HG02840 (cell line): Measurements from ENCODE around the gene SEC14L1.

ENCODE experiments used
- ATAC-seq: cut with Tn5 transposase; IDR thresholded peaks from one replicate; pipeline ENCODE4 v1.9.1; 2021; ENCODE audit warnings: mild to moderate bottlenecking, moderate library complexity, moderate number of reproducible peaks; ENCODE audit not compliant: unreplicated experiment, low FRiP score

Gene SEC14L1

DNA sequence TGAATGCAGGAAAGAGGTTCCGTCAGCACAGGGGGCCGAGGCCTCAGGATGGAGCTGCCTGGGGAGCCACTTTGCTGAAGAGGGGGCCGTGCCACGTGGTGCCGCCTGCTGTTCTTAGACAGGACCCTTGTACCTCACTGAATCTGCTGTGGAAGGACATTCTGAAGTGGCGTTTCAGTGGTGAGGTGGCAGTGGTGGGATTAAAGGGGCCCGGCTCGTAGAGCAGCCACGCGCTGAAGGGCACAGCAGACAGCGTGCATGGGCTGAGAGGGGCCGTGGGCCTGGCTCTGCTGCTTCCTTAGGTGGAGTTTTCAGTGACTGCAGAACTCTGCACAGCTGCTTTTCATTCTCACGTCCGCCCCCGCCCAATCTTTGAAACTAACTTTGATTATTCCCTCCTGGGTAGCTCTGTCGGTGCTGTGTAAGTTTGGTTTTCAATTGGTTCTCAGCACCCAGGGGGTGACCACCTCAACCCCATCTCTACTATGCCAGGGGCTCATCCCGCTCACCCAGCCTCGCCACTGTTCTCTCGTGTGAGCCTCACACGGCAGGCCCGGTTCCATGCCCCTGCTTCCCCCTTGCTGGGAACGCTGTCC lies 70.3 kb downstream of the SEC14L1 start:
- no peak for ATAC-seq

DNA sequence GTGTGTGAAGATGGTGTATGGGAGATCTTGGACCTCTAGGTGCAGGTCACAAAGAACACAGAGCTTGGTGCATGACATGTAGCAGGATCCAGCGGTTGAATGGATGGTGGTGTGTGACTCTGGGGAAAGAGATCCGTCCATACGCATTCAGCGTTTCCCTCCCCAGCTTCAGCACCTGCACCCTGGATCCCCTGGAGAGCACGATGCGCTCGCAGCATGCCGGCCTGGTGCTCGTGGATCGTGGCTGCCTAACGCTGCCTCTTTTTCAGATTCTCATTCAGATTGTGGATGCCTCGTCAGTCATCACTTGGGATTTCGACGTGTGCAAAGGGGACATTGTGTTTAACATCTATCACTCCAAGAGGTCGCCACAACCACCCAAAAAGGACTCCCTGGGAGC lies 70.9 kb downstream of the SEC14L1 start:
- no peak for ATAC-seq

DNA sequence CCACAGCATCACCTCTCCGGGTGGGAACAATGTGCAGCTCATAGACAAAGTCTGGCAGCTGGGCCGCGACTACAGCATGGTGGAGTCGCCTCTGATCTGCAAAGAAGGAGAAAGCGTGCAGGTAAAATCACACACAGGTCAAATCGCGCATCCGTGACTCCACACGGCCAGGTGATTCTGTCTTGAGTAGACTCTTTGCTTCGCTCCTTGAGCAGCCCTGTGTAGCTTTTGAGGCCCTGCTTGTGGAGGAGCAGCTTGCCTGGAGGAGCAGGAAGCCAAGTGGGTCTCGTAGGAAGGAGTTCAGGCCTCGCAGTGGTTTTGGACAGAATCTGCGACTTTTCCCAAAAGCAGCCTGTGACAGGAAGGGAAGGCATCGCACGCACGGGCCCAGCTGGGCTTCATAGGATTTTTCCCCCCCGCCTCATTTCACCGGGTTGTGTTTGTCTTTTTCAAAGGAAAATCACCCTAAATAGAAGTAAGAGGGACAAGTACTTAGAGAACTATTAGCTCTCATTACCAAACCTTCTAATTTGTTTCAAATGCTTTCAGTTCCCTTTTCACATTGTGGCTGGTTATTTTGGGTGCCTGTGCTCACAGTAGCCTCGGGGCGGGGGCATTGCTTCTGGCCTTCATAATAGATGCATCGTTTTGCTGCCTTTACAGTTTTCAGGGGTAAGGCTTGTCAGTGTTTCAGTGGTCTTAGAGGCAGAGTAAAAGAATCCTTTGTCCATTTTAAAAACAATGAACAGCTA lies 71.5 kb downstream of the SEC14L1 start:
- ATAC-seq, result no peak

DNA sequence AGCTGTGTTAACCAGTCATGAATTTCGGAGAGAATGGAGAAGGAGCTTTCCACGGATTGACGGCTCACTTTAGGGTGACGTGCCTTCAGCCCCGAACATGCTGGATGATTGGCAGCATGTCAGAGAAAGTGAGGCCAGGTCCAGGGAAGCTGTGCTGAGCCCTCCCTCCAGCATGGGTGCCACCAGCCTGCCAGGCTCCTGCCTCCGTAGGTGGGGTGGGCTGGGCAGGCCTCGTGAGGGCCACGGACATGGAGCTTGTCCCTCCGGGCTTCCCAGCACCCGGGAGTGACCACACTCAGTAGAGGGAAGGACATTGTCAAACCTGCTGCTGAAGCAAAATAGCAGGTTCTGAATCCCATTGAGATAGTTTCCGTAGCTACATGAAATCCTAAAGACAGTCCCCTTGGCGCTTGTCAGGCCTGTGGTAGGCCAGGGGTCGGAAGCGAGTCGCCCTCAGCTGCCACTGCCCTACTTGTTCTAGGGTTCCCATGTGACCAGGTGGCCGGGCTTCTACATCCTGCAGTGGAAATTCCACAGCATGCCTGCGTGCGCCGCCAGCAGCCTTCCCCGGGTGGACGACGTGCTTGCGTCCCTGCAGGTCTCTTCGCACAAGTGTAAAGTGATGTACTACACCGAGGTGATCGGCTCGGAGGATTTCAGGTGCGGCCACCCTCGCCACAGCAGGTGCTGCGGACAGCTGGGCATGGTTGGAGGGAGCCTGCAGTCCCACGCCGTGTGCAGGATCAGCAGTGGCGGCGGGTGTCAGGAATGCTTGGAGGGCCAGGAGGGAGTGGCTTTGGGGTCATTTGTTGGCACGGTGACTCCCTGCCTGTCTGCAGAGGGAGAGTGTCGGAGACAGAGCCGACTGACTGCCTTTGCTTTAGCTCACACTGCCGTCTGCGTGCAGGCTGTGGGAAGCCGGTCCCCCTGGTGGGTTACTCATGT lies 72.3 kb downstream of the SEC14L1 start:
- ATAC-seq, result no peak

DNA sequence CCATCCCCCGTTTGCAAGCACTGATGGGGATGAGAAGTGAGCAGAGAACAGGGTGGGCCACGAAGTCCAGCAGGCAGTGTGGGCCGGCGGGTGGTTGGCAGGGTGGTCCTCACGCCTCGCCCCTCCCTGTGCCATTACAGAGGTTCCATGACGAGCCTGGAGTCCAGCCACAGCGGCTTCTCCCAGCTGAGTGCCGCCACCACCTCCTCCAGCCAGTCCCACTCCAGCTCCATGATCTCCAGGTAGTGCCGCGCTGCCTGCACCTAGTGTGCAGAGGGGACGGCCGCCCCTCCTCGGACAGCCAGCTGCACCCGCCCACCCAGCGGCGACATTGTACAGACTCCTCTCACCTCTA lies 73.0 kb downstream of the SEC14L1 start:
- ATAC-seq, result no peak

DNA sequence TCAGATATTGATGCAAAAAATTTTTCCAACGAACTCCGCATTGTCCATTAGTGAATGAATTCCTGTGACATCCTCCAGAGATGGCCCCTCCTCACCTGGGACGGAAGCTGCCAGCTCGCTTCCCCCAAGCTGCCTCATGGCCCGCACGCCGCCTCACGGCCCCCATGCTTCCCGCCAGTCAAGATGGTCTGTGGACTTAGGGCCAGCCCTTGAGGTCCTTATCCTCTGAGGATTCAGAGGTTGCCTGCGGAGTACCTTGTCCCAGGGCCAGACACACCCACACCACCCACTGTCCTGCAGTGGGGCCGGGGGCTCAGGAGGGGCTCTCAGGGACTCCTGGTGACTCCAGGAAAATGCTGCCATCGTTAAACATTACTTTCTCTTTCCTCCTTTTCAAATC lies 73.6 kb downstream of the SEC14L1 start:
- ATAC-seq, result no peak

DNA sequence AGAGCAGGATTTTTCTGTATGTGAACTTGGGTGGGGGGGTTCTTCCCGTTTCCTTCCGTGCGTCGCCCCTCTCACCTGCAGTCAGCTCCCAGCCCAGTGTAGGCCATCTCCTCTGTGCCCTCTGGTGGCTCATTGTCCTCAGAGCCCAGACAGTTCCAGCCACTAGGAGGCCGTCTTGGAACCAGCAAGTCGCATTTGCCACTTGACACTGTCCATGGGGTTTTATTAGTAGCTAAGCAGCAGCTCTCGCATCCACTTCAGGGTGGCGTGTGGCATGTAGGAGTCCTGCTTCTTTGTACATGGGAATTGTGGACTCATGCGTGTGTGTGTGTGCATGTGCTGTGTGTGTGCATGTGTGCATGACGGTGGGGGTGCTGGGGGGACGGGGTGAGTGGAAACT lies 74.0 kb downstream of the SEC14L1 start:
- ATAC-seq, result no peak

DNA sequence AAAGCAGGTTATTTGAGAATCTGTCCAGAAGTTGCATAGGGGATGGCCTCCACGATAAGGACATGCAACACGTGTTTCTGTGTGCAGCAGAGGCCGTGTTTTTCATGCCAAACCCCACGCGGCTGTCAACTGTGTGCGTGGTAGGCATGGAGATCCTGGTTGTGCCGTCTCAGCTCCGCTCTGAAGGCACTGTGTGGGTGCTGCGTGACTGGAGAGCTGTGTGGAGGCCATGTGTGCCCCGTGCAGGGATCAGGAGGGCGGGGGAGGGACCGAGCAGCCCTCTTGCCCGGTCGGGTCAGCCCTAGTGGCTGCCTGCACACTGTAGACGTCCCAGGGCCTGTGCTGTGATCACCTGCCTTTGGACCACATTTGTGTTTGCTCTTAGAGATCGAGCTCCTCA lies 74.5 kb downstream of the SEC14L1 start:
- ATAC-seq, result no peak

DNA sequence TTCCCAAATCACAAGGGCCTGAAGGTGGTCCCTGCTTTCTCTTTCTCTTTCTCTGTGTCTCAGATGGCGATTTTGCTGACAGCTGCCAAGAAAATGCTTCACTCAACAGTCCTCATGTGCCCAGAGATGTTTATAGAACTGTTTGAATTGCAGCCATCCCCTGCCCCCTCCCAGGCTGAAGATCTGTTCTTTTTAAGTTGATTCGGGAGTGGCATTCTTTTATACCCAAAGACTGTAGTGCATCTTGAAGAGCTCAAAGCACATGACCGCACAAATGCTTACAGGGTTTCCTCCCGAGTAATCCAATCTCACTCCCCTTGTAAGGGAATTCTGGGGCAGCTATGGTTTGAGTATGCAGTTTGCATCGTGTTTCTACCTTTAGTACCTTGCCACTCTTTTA lies 75.7 kb downstream of the SEC14L1 start:
- ATAC-seq, result no peak

DNA sequence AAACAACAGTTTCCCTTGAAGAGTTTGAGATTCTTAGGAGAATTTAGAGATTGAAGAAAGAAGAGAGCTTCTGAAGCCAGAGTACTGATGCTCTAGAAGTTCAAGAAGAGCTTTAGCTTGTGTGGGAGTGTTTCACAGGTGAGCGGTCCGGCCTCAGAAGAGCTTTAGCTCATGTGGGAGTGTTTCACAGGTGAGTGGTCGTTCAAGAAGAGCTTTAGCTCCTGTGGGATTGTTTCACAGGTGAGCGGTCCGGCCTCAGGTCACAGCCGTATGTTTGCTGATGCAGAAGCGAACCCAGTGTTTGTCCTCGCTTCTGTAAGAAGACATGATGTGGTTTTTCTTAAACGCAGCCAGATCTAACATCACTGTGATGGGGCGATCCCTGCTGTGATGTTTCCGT lies 76.4 kb downstream of the SEC14L1 start:
- no peak for ATAC-seq

DNA sequence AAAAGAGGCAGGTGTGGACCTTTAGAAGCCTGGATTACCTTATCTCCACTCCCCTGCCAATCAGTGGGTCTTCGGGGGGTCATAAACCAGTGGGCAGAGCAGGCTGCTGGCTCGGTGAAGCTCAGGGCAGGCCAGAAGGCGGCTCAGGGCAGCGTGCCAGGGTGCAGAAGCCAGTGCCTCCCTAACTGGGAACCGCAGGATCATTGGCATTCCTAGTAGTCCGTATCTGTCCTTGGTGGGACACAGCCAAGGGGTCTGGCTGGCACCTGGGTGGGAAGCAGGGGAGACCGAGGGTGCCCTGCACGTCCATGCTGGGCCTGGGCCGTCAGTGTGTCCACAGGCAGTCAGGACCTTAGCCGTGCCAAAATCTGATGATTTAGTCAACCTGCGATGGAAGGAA lies 76.8 kb downstream of the SEC14L1 start:
- no peak for ATAC-seq

DNA sequence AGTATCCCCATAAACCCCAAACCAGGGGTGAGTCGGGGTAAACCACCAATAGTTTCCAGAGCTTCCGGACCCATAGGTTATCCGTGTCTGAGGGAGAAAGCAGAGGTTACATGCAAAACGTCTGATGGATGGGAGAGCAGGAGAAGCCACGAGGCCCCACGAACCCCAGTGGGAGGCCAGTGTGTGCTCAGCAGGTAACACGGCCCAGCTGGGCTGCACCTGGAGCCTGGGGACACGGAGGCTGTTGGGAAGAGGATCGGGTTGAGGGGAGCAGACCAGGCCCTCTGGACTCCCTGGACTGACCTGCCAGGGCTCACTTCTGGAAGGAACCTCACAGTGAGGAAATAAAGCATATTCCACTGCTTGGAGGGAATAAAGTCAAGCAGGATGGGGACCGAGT lies 78.1 kb downstream of the SEC14L1 start:
- ATAC-seq, result no peak

DNA sequence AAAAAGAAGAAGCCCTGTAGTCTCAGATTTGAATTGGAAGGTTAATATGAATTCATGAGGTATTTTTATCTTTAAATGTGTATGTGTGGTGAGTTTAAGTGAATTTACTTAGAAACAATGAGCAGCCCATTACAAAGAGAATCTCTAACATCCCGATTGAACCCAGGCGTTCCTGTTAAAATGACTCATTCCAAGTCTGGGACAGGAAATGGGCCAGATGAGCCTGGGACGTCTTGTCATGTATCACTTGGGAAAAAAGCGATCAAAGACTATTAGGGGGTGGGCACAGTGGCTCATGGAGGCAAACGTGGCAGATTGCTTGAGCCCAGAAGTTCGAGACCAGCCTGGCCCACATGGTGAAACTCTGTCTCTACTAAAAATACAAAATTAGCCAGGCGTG lies 81.6 kb downstream of the SEC14L1 start:
- no peak for ATAC-seq

DNA sequence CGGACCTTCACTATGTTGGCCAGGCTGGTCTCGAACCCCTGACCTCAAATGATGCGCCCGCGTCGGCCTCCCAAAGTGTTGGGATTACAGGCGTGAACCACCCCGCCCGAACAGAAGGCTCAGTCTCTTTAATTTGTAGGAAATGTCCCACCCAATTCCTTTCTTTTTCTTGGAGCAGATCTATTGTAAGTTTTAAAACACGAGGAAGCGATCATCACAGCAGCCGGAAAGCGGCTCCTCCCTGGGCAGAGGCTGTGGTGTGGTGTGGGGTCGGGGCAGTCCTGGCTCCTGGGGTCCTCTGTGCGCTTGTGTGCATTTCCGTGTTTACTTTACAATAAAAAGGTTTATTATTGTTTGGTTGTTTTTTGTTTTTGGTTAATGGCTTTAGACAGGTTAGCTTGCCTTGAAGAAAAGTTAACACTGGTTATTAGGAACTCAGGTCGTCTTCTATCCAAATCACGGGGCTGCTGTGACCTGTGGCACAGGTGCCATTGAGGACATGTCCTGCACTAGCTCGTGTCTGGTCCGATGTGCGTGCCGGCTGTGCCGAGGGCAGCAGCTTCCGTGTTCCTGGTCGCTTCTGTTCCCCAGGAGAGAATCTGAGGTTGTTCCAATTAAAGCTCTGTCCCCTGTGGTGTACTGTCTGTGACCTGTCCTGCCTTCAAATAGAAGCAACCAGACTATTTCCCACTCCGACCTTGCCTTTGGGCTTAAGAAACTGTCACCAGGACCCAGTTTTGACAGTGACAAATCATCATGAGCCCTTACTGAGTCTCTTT lies 83.1 kb downstream of the SEC14L1 start:
- no peak for ATAC-seq

DNA sequence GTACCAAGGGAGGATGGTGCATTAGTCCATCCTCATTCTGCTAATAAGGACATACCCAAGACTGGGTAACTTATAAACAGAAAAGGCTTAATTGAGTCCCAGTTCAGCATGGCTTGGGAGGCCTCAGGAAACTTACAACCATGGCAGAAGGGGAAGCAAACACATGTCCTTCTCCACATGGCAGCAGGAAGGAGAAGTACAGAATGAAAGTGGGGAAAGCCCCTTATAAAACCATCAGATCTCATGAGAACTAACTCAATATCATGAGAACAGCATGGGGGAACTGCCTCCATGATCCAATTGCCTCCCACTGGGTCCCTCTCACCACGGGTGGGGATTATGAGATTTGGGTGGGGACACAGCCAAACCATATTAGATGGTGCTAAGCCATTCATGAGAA lies 84.5 kb downstream of the SEC14L1 start:
- ATAC-seq, result no peak

DNA sequence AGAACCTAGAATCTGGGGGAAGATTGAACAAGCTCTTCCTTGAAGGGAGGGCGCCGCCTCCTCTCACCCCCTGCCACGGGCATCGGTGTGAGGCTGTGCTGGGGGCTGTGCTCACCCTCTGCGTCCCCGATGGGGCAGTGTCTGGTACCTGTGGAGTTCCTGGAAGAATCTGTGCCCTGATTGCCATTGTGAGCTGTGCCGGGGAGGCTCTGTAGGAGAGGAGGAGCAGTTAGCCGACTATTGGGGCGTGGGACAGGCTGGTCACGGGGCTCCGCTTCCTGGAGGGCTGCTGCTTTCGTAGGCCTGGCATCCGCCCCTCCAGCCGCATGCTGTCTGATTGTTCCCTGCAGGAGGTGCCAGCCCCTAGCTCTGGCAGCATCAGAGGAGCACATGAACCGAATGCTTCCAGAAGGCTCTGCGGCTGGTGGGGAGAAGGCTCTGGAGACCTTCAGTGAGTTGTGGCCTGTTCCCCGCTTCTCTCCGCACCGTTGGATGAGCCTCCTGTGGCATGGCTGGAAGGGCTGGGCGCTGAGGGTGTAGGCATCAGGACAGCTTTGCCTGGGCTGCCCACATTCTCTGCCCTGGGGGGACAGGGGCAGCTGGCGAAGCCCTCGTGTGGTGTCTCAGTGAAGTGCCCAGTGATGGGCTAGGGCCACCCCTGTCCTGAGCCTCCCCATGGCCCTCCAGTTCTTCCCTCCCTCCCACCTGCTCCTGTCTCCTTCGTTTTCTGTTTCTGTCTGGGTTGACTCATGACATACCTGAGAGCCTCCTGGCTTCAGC lies 86.9 kb downstream of the SEC14L1 start:
- no peak for ATAC-seq

DNA sequence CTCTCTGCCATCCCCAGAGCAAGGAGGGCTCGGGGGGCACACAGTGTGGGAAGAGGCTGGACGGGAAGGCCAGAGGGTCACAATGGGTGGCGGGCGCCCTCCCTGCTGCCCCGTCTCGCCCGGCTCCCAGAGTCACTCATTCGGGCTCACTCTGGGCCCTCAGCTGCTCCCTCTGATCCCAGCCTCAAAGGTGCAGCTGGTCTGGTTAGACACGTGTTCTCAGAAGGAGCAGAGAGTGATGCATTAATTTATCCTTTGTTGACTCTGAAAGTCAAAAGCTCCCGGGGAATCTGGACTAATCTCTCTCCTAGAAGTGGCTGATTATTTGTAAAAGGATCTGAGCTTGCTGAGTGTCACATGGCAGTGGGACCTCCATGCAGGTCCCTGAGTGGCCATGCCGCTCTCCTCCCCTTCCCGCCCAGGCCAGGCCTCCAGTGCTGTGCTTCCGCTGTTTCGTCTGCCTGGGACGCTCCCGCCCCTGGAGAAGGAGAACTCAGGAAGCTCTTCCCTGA lies 87.5 kb downstream of the SEC14L1 start:
- no peak for ATAC-seq

DNA sequence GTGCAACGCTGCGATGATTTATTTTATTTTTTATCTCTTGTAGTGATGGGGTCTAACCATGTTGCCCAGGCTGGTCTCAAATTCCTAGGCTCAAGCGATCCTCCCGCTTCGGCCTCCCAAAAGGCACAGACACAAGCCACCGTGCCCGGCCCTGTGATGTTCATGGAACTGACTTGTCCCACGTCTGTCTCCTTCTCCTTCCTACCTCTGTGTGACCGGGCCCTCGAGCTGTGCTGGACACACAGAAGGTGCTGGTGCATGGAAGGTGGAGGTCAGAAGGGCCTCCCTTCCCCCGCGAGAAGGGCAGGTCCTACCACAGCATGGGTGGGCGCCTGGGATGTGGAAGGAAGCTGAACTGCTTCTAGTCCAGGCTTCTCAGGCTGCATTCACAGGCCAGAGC lies 88.0 kb downstream of the SEC14L1 start:
- ATAC-seq, result no peak

DNA sequence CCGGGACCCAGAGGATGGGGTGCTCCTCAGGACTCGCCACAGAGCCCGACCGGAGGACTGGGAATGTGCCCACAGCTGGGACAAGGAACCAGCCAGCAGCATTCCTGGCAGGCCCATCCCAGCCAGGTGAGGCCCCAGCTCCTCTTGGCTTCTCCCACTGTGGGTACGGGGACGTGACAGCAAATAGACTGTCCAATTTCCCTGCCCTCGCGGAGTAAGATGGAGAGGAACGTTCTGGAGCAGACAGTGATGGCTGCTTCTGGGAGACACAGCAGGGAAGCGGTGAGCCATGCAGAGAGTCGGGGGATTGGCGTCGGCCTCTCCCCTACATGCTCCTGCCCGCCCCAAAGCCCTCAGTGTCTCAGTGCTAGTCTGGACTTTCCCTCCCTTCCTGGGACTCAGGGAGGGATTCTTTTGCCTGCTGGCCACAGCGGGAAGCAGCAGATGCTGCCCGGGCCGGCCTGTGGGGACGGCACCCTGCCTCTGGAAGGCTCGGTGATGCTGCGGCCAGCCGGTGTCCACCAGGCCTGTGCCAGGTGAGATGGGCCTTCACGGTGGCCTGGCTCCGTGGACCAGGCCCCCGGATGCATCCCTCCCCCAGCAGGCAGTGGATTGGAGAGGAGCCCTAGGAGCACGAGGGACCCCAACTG lies 89.1 kb downstream of the SEC14L1 start:
- ATAC-seq, result no peak
